ENCODE results near the gene GSPT1.
"Not testable (repeated sequence)": the region's sequence is repeated elsewhere in the genome, so short reads cannot be mapped to it uniquely, and the experiment has no call there.

The GSPT1 gene

DNA sequence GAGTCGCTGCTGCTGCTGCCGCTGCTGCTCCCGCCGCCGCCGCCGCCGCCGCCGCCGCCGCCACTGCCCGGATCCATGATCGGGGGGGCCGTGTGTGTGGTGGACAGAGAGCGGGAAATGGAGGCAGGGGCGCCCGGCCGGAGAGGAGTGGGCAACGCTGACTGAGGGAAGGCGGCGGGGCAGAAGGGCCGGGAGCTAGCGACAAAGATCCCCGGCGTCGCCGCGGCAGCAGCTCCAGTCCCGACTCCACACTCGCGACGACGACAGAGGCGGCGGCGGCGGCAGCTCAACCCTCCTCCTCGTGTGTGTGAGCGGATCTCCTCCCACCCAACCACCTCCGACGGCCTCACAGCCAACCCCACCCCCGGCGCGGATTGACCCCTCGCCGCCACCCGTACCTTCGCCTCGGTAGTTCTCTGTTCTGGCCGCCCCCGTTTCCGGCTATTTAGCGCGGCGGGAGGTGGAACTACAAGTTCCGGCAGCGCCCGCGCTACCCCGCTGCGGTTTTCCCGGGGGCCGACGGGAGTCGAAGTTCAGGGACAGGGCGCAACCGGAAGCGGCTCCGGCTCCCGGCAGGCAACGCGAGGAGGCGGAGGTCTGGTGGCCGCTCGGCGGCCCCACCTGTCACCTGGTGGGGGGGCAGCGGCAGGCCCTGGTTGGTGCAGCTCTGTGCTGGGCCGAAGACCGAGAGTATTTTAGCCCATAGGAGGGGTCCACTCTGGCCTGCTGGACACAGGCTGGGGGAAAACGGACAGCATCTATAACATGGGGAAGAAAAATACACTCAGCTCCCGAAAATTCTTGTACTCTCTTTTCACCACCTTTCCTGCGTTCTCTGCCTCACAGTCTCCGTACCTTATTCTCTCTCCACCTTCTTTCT lies at the start of gene GSPT1:
Gene GSPT1, minus strand, starts transcription at position 313 of the 880 bp plus-strand sequence. Its CDS starts 236 bp downstream, at position 77.
- peak; percentile 94 for FAIRE-seq

- no peak for FAIRE-seq
Observed at GRCh38 chr16:11964761-11965551, 49.2 kb upstream of the GSPT1 start, which contains the start of gene TNFRSF17. TNFRSF17 (plus strand) TSS chr16:11965210; CDS start chr16:11965325, 115 bp downstream.

- FAIRE-seq = no peak
Observed at GRCh38 chr16:11963706-11964105, 48.0 kb upstream of the GSPT1 start.

GRCh38 chr16:11962978-11963377 lies 47.2 kb upstream of the GSPT1 start:
- FAIRE-seq = not testable (repeated sequence)

DNA sequence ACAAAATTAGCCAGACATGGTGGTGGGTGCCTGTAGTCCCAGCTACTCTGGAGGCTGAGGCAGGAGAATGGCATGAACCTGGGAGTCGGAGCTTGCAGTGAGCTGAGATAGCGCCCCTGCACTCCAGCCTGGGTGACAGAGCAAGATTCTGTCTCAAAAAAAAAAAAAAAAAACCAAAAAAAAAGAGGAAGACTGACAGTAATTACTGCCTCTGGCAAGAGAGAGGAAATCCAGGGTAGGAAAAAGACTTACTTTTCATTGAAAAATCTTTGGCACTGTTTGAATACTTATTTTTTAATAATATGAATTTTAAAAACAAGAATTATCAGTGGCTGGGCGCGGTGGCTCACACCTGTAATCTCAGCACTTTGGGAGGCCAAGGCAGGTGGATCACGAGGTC lies 46.7 kb upstream of the GSPT1 start:
- FAIRE-seq = not testable (repeated sequence)

GRCh38 chr16:11957591-11958395 lies 42.0 kb upstream of the GSPT1 start:
- no peak for FAIRE-seq

DNA sequence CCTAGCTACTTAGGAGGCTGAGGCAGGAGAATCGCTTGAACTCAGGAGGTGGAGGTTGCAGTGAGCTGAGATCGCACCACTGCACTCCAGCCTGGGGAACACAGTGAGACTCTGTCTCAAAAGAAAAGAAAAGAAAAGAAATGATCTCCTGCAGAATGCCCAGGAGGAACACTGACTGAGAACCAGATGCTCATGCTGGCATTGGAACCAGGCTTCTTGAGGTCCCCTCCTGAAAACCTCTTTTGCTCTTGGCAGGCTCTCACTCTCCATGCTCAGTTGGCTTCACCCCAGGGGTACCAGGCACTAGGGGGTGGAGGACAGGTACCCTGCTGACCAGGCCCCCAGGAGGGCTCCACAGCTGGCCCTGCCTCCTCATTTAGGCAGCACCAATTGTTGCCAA lies 40.8 kb upstream of the GSPT1 start:
- no peak for FAIRE-seq

DNA sequence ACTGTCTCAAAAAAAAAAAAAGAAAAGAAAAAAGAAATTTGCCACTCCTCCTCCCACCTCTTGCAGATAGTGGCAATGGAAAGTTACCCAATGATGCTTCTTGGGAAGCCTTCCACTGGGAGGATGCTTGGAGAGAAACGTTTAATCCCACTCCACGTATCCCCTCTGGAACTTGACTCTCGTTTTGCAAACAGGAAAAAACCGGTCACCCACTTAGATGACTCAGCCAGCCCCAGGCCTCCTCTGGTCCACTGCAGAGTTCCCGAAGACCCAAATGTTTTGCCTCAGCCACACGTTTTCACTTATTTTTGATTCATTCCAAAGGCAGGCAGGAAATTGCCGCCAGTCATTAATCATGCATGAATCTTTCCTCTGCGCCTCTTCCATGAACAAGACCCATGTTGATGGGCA lies 40.0 kb upstream of the GSPT1 start:
- no peak for FAIRE-seq

DNA sequence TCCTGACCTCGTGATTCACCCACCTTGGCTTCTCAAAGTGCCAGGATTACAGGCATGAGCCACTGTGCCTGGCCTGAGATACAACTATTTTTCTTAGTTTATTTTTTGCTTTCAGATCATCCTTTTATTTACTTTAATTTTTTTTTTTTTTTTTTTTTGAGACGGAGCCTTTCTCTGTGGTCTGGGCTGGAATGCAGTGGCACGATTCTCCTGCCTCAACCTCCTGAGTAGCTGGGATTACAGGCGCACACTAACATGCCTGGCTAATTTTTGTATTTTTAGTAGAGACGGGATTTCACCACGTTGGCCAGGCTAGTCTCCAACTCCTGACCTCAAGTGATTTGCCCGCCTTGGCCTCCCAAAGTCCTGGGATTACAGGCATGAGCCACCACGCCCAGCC lies 37.8 kb upstream of the GSPT1 start:
- not testable (repeated sequence) for FAIRE-seq

- FAIRE-seq = no peak
Observed at GRCh38 chr16:11950388-11950787, 34.6 kb upstream of the GSPT1 start.

GRCh38 chr16:11949527-11949926 lies 33.8 kb upstream of the GSPT1 start:
- FAIRE-seq = peak; percentile 81

DNA sequence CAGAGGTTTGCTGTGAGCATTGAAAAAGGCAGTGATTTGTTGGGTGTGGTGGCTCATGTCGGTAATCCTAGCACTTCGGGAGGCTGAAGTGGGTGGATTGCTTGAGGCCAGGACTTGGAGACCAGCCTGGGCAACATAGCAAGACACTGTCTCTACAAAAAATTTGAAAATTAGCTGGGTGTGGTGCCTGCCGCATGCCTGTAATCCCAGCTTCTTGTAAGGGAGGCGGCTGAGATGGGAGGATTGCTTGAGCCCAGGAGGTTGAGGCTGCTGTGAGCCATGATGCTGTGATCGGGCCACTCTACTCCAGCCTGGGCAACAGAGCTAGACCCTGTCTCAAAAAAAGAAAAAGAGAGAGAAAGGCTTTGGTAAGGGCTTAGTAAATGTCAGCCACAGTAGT lies 33.1 kb upstream of the GSPT1 start:
- FAIRE-seq = no peak

DNA sequence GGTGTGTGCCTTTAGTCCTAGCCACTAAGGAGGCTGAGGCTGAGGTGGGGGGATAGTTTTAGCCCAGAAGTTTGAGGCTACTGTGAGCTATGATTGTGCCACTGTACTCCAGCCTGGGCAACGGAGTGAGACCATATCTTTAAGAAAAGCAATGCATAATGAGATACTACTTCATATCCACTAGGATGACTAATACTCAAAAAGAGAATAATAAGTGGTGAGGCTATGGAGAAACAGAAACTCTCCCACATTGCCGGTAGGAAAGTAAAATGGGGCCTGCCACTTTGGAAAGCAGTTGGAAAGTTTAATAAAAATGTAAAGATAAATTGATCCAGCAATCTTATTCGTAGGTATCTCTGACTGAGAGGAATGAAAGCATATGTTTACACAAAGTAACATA lies 30.7 kb upstream of the GSPT1 start:
- FAIRE-seq = no peak

- FAIRE-seq = not testable (repeated sequence)
Observed at GRCh38 chr16:11941945-11942344, 26.2 kb upstream of the GSPT1 start, which contains the start of gene NPIPB2. NPIPB2 (minus strand) TSS chr16:11942045; CDS start chr16:11942045, 0 bp downstream.

- FAIRE-seq = not testable (repeated sequence)
Observed at GRCh38 chr16:11927350-11927749, 11.6 kb upstream of the GSPT1 start.

- not testable (repeated sequence) for FAIRE-seq
Observed at GRCh38 chr16:11924046-11924445, 8.3 kb upstream of the GSPT1 start.

DNA sequence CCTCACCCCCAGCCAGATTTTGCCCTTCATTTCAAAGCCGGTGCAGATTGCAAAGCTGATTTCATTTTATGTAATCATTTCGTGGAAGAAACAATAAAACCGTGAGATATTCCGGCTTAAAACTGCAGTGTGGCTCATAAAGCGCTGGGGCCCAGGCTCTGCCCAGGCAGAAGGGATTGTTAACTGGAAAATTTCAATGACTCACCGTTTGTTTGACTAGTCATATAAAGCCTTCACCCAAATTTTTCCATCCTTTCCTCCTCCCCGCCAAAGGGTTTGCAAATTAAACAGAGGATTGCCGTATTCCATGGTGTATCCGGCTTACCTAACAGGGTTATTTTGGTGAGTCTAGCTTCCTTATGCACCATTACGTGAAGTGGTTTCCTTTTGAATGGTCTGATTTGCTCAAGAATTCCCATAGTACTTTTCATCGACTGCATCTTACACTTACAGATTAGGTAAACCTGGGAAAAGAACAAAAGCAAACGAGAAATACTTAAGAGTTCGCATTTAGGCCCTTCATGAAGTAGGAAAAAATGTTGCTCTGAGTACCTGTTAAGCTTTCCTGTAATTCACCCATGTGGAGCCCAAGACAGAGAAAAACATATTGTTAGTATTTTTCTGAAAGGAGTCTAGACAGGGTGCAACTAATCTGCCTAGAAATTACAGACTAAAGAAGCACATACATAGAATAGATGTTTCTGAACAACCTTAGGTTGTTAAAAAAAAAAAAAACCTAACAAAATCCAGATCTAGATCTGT lies 949 bp upstream of the GSPT1 start:
- FAIRE-seq = peak; percentile 97

DNA sequence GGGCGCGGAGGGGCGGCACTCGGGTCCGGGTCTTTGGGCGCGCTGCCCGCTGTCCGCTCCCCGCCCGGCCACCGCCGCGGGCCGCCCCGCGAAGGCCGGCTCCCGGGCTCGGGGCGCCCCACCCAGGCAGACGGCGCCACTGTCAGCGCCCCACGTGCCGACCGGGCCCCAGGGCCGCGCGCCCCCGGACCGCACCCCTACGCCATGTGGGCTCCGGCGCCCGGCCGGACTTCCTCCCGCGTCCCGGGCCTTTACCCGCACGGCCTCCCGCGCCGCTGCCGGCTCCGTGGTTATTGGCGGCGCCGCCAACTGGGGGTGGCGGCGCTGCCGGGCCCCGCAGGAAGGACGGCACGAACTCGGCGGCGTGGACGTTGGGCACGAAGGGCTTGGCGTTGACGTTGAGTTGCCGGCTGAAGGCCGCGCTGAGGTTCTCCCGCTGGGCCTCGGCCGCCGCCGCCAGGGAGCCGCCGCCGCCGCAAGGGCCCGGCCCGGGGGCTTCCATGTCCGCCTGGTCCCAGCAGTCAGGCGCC lies 577 bp downstream of the GSPT1 start:
- no peak for FAIRE-seq

DNA sequence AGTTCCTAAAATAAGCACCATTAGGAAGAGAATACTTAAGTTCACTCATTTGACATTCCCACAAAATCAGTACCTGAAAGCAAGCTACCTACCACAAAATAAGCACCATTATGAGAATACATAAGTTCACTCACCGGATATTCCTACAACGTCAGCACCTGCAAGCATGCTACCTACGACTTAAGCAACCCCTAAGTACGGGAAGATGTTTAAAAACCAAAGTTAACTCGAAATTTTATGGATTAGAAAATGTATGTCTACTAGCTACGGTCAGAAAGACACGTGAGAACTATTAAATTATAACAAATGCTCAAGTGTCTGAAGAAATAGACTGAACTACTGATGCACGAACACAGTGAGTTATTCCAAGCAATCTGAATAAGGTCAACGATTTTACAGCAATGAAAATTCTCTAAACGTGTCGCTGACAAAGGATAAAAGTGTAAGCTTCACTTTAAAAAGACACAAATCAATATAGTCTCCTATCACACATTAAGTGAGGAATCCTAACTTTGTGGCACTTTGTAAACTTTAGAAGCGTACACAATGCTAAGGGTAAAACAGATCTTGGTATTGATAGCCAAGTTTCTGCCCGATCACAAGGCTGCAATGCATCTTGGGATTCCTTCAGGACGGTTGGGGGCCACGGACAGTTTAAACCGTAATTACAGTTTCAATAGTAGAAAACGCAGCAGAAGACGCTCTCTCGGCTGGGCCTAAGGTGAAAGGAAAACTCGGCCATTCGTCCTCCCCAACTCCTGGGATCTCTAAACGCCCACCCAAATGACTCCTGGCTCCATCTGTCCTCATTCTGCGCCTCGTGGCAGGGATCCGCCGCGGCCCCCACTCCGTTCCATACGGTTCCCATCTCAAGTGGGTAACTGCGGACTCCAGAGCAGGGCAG lies 1.3 kb downstream of the GSPT1 start:
- FAIRE-seq = no peak

DNA sequence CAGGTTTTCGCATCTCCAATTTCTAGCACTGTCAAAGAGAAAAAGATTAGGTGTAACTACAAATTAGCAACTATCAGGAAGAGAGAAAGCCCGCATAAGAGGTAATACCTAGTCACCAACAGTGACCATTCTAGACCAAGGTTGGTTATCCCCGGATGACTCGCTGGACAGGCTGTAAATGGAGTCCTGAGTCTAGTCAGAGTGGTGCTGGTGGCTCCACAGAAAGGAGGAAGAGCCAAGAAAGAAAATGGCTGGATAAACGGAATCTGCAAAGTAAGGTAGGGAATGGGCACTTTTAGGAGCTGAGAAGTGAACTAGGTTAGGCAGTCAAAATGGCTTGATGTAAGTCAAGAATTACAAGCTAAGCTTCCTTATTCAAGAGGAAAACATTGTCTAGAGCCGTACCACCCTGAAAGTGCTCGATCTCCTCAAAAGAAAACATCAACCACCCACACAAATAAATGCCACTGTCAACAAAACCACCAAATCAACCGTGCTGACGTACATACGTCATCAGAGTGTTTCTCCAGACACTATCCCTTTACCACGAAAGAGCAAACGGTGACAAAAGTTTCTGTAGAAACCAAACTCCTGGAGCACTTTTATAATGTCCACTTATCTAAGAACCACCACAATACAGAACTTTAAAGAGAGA lies 2.2 kb downstream of the GSPT1 start:
- FAIRE-seq = no peak
